WERI-Rb-1 (cell line): ENCODE data around the gene SPP1.

Experiments
- DNase-seq: peaks from one replicate; pipeline ENCODE4 v3.0.0-alpha.2; 2020
- H3K27ac ChIP-seq: fragments of 250-450 bp; sonication (Bioruptor Pico); 2 replicates; pipeline ENCODE4 v1.5.1; 2020; ENCODE audit warnings: mild to moderate bottlenecking, moderate library complexity
- H3K27me3 ChIP-seq: fragments of 250-450 bp; sonication (Bioruptor Pico); 2 replicates; pipeline ENCODE4 v1.5.1; 2021; ENCODE audit warnings: mild to moderate bottlenecking, low read depth, moderate library complexity; ENCODE audit not compliant: insufficient read depth, severe bottlenecking
- H3K36me3 ChIP-seq: fragments of 250-450 bp; sonication (Bioruptor Pico); 2 replicates; pipeline ENCODE4 v1.5.1; 2020; ENCODE audit warnings: mild to moderate bottlenecking, moderate library complexity
- H3K4me3 ChIP-seq: 2 replicates; pipeline ENCODE4 v1.5.1; 2011; ENCODE audit warnings: low read depth, mild to moderate bottlenecking, control low read depth, low read length
- H3K9me3 ChIP-seq: fragments of 250-450 bp; sonication (Bioruptor Pico); 2 replicates; pipeline ENCODE4 v1.5.1; 2021; ENCODE audit warnings: mild to moderate bottlenecking, moderate library complexity; ENCODE audit not compliant: severe bottlenecking
- TF ChIP-seq, protein P1 (sequence below): IDR thresholded peaks from 2 replicates; pipeline ENCODE4 v1.5.1; 2011; ENCODE audit warnings: low read depth, mild to moderate bottlenecking, control low read depth, inconsistent platforms, low read length

SPP1 gene

DNA sequence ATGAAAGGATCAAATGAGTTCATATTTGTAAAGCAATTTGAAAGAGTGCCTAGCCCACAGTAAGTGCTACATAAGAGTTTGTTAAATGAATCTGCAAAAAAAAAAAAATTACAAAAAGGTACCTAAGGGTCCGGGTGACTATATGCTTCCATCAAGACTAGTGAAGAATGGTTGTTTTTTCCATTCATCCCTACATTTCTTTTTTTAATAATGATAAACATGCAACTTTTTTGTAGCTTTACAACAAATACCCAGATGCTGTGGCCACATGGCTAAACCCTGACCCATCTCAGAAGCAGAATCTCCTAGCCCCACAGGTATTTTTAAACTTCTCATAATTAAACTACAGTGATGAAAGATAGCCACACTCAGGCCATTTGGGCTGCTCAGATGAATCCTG, 4.3 kb downstream of the SPP1 start:
- Histone ChIP-seq H3K27me3 (no peaks in the 10 kb centered on the region), H3K4me3 (no peak overlapping the region), H3K9me3 (no peaks in the 10 kb centered on the region), H3K27ac (no peak overlapping the region), H3K36me3 (no peaks in the 10 kb centered on the region)
- TF ChIP-seq, protein P1, sequence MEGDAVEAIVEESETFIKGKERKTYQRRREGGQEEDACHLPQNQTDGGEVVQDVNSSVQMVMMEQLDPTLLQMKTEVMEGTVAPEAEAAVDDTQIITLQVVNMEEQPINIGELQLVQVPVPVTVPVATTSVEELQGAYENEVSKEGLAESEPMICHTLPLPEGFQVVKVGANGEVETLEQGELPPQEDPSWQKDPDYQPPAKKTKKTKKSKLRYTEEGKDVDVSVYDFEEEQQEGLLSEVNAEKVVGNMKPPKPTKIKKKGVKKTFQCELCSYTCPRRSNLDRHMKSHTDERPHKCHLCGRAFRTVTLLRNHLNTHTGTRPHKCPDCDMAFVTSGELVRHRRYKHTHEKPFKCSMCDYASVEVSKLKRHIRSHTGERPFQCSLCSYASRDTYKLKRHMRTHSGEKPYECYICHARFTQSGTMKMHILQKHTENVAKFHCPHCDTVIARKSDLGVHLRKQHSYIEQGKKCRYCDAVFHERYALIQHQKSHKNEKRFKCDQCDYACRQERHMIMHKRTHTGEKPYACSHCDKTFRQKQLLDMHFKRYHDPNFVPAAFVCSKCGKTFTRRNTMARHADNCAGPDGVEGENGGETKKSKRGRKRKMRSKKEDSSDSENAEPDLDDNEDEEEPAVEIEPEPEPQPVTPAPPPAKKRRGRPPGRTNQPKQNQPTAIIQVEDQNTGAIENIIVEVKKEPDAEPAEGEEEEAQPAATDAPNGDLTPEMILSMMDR, result no peak
- no peak for DNase-seq

DNA sequence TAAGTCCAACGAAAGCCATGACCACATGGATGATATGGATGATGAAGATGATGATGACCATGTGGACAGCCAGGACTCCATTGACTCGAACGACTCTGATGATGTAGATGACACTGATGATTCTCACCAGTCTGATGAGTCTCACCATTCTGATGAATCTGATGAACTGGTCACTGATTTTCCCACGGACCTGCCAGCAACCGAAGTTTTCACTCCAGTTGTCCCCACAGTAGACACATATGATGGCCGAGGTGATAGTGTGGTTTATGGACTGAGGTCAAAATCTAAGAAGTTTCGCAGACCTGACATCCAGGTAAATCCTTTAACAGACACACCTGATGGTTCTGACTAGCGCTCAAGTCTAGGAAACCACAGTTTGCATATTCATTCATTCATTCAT, 6.0 kb downstream of the SPP1 start:
- Histone ChIP-seq H3K27me3 (no peaks in the 10 kb centered on the region), H3K9me3 (no peaks in the 10 kb centered on the region), H3K36me3 (no peaks in the 10 kb centered on the region), H3K27ac (no peak overlapping the region), H3K4me3 (no peak overlapping the region)
- no peak for DNase-seq
- TF ChIP-seq, protein P1, result no peak

DNA sequence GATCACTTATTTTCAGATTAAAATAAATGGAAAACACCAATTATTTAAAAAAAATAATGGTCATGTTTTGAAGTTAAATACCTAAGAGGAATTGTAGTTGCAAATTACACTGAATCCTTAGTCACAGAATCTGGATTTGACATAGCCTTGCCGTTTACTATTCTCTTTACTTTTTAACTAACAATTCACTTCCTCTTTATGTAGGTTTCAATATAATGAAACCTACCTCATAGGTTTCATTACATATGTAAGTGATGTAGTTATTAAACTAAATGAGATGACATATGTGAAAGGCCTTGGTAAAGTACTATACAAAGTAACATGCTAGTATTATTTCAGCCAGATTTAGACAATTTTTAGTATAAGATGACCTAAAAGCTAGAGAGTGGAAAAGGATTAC, 6.5 kb downstream of the SPP1 start:
- no peak for DNase-seq
- TF ChIP-seq, protein P1, result no peak
- Histone ChIP-seq H3K4me3 (no peak overlapping the region), H3K9me3 (no peaks in the 10 kb centered on the region), H3K27ac (no peak overlapping the region), H3K27me3 (no peaks in the 10 kb centered on the region), H3K36me3 (no peaks in the 10 kb centered on the region)

DNA sequence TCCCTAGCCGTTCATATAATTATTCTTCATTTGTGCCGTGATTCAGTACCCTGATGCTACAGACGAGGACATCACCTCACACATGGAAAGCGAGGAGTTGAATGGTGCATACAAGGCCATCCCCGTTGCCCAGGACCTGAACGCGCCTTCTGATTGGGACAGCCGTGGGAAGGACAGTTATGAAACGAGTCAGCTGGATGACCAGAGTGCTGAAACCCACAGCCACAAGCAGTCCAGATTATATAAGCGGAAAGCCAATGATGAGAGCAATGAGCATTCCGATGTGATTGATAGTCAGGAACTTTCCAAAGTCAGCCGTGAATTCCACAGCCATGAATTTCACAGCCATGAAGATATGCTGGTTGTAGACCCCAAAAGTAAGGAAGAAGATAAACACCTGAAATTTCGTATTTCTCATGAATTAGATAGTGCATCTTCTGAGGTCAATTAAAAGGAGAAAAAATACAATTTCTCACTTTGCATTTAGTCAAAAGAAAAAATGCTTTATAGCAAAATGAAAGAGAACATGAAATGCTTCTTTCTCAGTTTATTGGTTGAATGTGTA, 7.0 kb downstream of the SPP1 start:
- TF ChIP-seq, protein P1, result no peak
- H3K27me3 ChIP-seq, result no peaks in the 10 kb centered on the region
- H3K4me3 ChIP-seq, result no peak overlapping the region
- no peak for DNase-seq
- no peaks in the 10 kb centered on the region for H3K9me3 ChIP-seq
- H3K36me3 ChIP-seq, result no peaks in the 10 kb centered on the region
- no peak overlapping the region for H3K27ac ChIP-seq

DNA sequence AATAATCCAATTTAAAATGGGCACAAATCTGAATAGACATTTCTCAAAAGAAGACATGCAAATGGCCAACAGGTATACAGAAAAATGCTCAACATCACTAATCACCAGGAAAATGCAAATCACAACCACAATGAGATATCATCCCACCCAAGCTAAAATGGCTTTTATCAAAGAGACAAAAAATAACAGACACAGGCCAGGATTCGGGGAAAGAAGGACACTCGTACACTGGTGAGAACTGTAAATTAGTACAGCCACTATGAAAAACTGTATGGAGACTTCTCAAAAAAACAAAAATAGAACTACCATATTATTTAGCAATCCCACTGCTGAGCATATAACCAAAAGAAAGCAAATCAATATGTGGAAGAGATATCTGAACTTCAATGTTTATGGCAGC, 8.5 kb downstream of the SPP1 start:
- no peak overlapping the region for H3K27ac ChIP-seq
- H3K4me3 ChIP-seq, result no peak overlapping the region
- DNase-seq, result no peak
- H3K36me3 ChIP-seq, result no peaks in the 10 kb centered on the region
- TF ChIP-seq, protein P1, result no peak
- no peaks in the 10 kb centered on the region for H3K27me3 ChIP-seq
- no peaks in the 10 kb centered on the region for H3K9me3 ChIP-seq
